ENCODE results near the gene ANXA2. TPM values are rescaled to one million over a fixed set of nuclear protein-coding genes. Genes with fewer than 3 reads are reported as not detected.

The ANXA2 gene
- total RNA-seq, 2 donors from 2014 or later, result 58.2 to 89.3 TPM

GRCh38 chr15:60299452-60300047 lies 98.2 kb downstream of the ANXA2 start:
- ATAC-seq (replicated peaks in 1 of 2), result no peak
- Mint-ChIP-seq H3K9me3 (peaks cover 6 to 7% of the 10 kb centered on the region in 2 donors), H3K27me3 (ENCODE audit: low read depth) (peaks cover 12% of the 10 kb centered on the region), H3K27ac (no peak overlapping the region), H3K36me3 (ENCODE audit: insufficient read depth in 2 of 2) (peaks cover 2 to 6% of the 10 kb centered on the region in 2 donors), H3K4me1 (ENCODE audit: low read depth) (no peaks in the 10 kb centered on the region), H3K4me3 (no peak overlapping the region)
- no peak for DNase-seq

Other genes with a start within 250 kb of the ANXA2 start
- 10 to 100 TPM; 81.5 to 91.7 TPM for gene ICE2, start 81.2 kb upstream of the ANXA2 start, total RNA-seq

Measured in activated T-cell treated with anti-CD3 and anti-CD28 coated beads, Interleukin-2, amount 50 U/mL, for 72 hours (primary cell).